ENCODE results near the gene ACSS1.

ACSS1 gene

DNA sequence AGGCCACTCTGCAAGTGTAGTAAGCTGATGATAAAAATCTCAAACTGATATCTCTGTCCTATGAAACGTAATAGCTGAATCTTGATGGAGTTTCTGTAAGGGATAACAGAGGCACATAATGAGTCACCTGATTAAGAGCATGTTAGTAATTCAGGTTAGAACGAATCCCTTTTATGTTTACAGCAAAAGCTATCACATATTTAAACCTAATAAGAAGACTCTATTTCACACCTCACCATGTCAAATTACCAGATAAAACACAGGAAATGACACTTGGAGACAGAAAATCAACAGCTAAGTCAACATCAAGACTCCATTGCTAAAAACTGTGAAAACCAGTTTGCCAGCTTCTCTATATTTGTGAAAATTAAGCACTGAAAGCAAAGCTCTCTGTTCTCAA is 97.1 kb downstream of the ACSS1 start:
- no peak for DNase-seq (ENCODE audit: extremely low spot score)
- ChIA-PET CTCF (no interaction called here), POLR2A (no interaction called here)
- TF ChIP-seq CTBP1 (IDR thresholded peaks at IDR 0.05; ENCODE audit: borderline replicate concordance) = no peak
- TF ChIP-seq LEF1 (IDR thresholded peaks at IDR 0.05; ENCODE audit: borderline replicate concordance) = no peak
- TF ChIP-seq FOXM1 (IDR thresholded peaks at IDR 0.05; ENCODE audit: borderline replicate concordance) = no peak
- TF ChIP-seq TARDBP (IDR thresholded peaks at IDR 0.05) = no peak
- no peak for TF ChIP-seq SP1 (IDR thresholded peaks at IDR 0.05)
- TF ChIP-seq ELF4 (IDR thresholded peaks at IDR 0.05) = no peak
- no peak for TF ChIP-seq HDGF (IDR thresholded peaks at IDR 0.05; ENCODE audit: borderline replicate concordance)
- TF ChIP-seq, protein P1, sequence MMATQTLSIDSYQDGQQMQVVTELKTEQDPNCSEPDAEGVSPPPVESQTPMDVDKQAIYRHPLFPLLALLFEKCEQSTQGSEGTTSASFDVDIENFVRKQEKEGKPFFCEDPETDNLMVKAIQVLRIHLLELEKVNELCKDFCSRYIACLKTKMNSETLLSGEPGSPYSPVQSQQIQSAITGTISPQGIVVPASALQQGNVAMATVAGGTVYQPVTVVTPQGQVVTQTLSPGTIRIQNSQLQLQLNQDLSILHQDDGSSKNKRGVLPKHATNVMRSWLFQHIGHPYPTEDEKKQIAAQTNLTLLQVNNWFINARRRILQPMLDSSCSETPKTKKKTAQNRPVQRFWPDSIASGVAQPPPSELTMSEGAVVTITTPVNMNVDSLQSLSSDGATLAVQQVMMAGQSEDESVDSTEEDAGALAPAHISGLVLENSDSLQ (IDR thresholded peaks at IDR 0.05) = no peak
- no peak for TF ChIP-seq ARNT (IDR thresholded peaks at IDR 0.05)
- TF ChIP-seq L3MBTL2 (conservative IDR thresholded peaks at IDR 0.05) = no peak
- TF ChIP-seq BHLHE40 (IDR thresholded peaks at IDR 0.05; ENCODE audit: borderline replicate concordance) = no peak
- TF ChIP-seq FOXK2 (IDR thresholded peaks at IDR 0.05) = no peak
- TF ChIP-seq NFRKB (IDR thresholded peaks at IDR 0.05) = no peak
- TF ChIP-seq SUZ12 (IDR thresholded peaks at IDR 0.05) = no peak
- no peak for TF ChIP-seq FOXA1 (IDR thresholded peaks at IDR 0.05)
- no peak for TF ChIP-seq ZNF384 (IDR thresholded peaks at IDR 0.05)

DNA sequence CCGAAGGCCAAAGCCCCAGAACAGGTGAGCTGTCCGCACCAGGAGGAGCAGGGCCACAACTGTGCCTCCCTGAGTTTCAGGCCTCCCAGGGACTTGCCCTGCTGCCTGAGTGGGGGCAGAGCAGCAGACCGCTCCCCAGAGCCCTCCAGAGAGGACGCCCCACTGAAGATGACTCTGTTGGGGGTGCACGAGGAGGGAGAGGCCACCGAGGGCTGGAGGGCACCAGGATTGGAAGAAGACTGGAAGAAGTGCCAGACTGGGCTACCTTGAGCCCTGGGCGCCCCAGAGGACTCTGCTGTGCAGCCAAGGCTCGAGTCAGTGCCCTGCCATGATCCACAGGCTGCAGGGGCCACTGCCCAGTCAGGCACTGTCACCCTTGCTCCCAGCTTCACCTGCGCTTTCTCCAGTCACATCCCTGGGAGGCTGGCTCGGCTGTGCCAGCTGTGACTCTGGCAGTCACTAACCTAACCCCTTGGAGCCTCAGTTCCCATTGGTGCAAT is 97.6 kb downstream of the ACSS1 start:
- CTCF ChIA-PET = no interaction called here
- DNase-seq (ENCODE audit: extremely low spot score) = no peak
- TF ChIP-seq NFRKB (IDR thresholded peaks at IDR 0.05) (no peak), FOXM1 (IDR thresholded peaks at IDR 0.05; ENCODE audit: borderline replicate concordance) (no peak), LEF1 (IDR thresholded peaks at IDR 0.05; ENCODE audit: borderline replicate concordance) (no peak), SUZ12 (IDR thresholded peaks at IDR 0.05) (no peak), TARDBP (IDR thresholded peaks at IDR 0.05) (no peak), CTBP1 (IDR thresholded peaks at IDR 0.05; ENCODE audit: borderline replicate concordance) (no peak), L3MBTL2 (conservative IDR thresholded peaks at IDR 0.05) (no peak), SP1 (IDR thresholded peaks at IDR 0.05) (no peak)
- POLR2A ChIA-PET = no interaction called here

DNA sequence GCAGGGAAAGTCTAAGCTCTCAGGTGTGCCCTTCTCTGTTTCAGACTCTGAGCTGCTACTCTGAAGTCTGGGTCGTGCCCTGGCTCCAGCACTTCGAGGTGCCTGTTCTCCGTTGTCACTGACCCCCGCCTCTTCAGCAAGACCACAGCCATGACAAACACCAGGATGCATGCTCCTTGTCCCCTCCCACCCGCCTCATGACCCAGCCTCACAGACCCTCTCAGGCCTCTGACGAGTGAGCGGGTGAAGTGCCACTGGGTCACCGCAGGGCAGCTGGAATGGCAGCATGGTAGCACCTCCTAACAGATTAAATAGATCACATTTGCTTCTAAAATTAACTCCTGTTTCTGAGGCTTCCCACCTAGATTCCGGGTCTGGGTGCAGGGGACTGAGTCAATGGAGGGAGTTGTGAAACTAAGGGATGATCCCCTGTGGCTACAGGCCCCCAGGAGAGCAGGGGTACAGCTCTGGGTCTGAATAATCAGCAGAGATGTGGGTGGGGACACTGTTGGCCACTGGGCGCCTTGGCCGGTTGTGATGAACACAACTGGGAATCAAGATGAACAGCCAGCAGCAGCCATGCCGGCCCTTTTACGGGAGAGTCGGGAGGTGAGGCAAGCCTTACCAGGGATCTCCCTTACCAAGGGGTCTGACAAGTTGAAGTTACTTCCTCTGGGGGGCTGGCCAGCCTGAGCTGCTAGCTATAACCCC is 98.2 kb downstream of the ACSS1 start:
- DNase-seq (ENCODE audit: extremely low spot score) = no peak
- ChIA-PET POLR2A (no interaction called here), CTCF (no interaction called here)
- no peak for TF ChIP-seq FOXA1 (IDR thresholded peaks at IDR 0.05)
- TF ChIP-seq ARNT (IDR thresholded peaks at IDR 0.05) = no peak
- TF ChIP-seq FOXM1 (IDR thresholded peaks at IDR 0.05; ENCODE audit: borderline replicate concordance) = no peak
- TF ChIP-seq L3MBTL2 (conservative IDR thresholded peaks at IDR 0.05) = no peak
- no peak for TF ChIP-seq ELF4 (IDR thresholded peaks at IDR 0.05)
- TF ChIP-seq CTBP1 (IDR thresholded peaks at IDR 0.05; ENCODE audit: borderline replicate concordance) = no peak
- no peak for TF ChIP-seq LEF1 (IDR thresholded peaks at IDR 0.05; ENCODE audit: borderline replicate concordance)
- no peak for TF ChIP-seq ZNF384 (IDR thresholded peaks at IDR 0.05)
- TF ChIP-seq NFRKB (IDR thresholded peaks at IDR 0.05) = no peak
- no peak for TF ChIP-seq BHLHE40 (IDR thresholded peaks at IDR 0.05; ENCODE audit: borderline replicate concordance)
- TF ChIP-seq, protein P1 (IDR thresholded peaks at IDR 0.05) = no peak
- no peak for TF ChIP-seq FOXK2 (IDR thresholded peaks at IDR 0.05)
- no peak for TF ChIP-seq SP1 (IDR thresholded peaks at IDR 0.05)
- TF ChIP-seq TARDBP (IDR thresholded peaks at IDR 0.05) = no peak
- no peak for TF ChIP-seq SUZ12 (IDR thresholded peaks at IDR 0.05)
- TF ChIP-seq HDGF (IDR thresholded peaks at IDR 0.05; ENCODE audit: borderline replicate concordance) = no peak

DNA sequence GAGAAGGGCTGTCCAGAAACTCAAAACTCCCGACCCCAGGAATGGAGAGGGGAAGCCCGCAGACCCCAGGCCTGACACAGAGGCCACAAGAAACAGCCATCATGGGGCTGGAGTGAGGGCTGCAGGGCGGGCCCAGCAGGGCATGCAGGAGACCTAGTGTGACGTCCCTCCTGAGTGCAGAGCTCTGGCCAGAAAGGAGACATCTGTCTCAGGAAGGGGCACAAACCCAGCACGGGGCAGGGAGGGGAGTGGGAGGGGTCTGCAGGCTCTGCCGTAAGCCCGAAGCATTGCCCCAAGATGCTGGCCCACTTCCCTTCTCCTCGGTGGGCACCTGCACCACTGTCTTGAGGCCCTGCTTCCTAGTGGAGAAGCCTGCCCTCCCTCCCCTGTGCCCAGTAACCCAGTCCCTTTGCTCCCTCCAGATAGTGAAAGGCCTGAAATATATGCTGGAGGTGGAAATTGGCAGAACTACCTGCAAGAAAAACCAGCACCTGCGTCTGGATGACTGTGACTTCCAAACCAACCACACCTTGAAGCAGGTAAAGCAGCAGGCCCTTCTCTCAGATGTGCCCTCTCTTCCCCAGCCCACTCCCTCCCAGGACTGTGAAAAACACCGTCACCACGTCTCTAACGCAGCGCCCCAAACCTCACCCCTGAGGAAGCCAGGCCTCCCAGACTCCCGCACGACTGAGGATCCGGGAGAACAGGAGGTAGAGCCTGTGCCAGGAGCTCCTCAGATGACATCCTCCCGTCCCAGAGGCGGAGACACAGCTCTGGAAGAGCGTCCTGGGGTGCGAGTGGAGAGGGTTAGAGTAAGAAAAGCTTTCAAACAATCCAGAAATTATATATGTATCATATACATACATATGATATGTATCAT is 99.2 kb downstream of the ACSS1 start:
- ChIA-PET CTCF (no interaction called here), POLR2A (no interaction called here)
- no peak for TF ChIP-seq HDGF (IDR thresholded peaks at IDR 0.05; ENCODE audit: borderline replicate concordance)
- no peak for TF ChIP-seq BHLHE40 (IDR thresholded peaks at IDR 0.05; ENCODE audit: borderline replicate concordance)
- no peak for TF ChIP-seq ARNT (IDR thresholded peaks at IDR 0.05)
- no peak for TF ChIP-seq FOXK2 (IDR thresholded peaks at IDR 0.05)
- TF ChIP-seq SUZ12 (IDR thresholded peaks at IDR 0.05) = no peak
- TF ChIP-seq FOXA1 (IDR thresholded peaks at IDR 0.05) = no peak
- no peak for DNase-seq (ENCODE audit: extremely low spot score)

DNA sequence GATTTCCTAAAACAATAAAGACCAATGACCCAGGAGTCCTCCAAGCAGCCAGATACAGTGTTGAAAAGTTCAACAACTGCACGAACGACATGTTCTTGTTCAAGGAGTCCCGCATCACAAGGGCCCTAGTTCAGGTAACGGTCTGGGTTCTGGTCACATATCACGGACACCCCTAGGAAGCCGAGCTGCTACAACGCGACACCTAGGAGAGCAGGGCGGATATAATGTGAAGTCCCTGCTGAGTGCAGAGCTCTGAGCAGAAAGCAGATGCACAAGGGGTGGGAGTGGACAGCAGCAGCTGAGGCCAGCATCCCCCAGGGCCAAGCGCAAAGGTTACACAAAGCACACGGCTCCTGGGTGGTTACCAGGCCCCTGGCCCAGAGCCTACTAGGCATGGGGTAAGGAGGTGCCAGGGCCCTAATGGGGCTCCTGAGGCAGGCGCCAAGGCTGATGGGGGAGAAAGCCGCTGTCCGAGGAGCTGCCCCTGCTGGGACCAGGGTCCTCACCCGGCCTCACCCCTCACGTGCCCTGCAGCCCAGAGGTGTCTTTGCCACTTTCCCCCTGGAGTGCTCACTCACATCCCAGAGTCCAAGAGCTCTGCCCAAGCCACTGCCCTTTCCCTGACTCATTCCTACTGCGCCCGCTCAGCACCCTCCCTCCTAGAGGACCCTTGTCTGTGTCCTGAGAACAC is 100.5 kb downstream of the ACSS1 start:
- TF ChIP-seq L3MBTL2 (conservative IDR thresholded peaks at IDR 0.05) = no peak
- TF ChIP-seq FOXK2 (IDR thresholded peaks at IDR 0.05) = no peak
- no peak for TF ChIP-seq SUZ12 (IDR thresholded peaks at IDR 0.05)
- TF ChIP-seq, protein P1 (IDR thresholded peaks at IDR 0.05) = no peak
- TF ChIP-seq ELF4 (IDR thresholded peaks at IDR 0.05) = no peak
- no peak for TF ChIP-seq FOXM1 (IDR thresholded peaks at IDR 0.05; ENCODE audit: borderline replicate concordance)
- no peak for TF ChIP-seq SP1 (IDR thresholded peaks at IDR 0.05)
- no peak for DNase-seq (ENCODE audit: extremely low spot score)
- POLR2A ChIA-PET = no interaction called here
- CTCF ChIA-PET = no interaction called here

Data from HEK293T (cell line).